GM21619 (cell line): Measurements from ENCODE around the gene TMC7.
"Not testable (repeated sequence)": the region's sequence is repeated elsewhere in the genome, so short reads cannot be mapped to it uniquely, and the experiment has no call there.

Source experiments
- ATAC-seq: cut with Tn5 transposase; IDR thresholded peaks from one replicate; pipeline ENCODE4 v1.9.1; 2021; ENCODE audit not compliant: unreplicated experiment

Gene TMC7

GRCh38 chr16:18975109-18975508, 8.6 kb upstream of the TMC7 start:
- ATAC-seq, result no peak

- no peak for ATAC-seq
These were observed 3.8 kb upstream of the TMC7 start for GRCh38 chr16:18979936-18980335.

GRCh38 chr16:18984435-18985005, 786 bp downstream of the TMC7 start:
- no peak for ATAC-seq

GRCh38 chr16:18985256-18985655, 1.5 kb downstream of the TMC7 start:
- ATAC-seq, result not testable (repeated sequence)

GRCh38 chr16:18991731-18992130, 8.0 kb downstream of the TMC7 start:
- ATAC-seq, result not testable (repeated sequence)

GRCh38 chr16:18993531-18993930, 9.8 kb downstream of the TMC7 start:
- ATAC-seq, result not testable (repeated sequence)

GRCh38 chr16:18994181-18994580, 10.4 kb downstream of the TMC7 start:
- not testable (repeated sequence) for ATAC-seq

- ATAC-seq, result not testable (repeated sequence)
These were observed 11.7 kb downstream of the TMC7 start for GRCh38 chr16:18995406-18995805.

GRCh38 chr16:18996536-18996935, 12.8 kb downstream of the TMC7 start:
- ATAC-seq, result not testable (repeated sequence)

GRCh38 chr16:18997001-18997400, 13.3 kb downstream of the TMC7 start:
- ATAC-seq, result not testable (repeated sequence)

- ATAC-seq, result no peak
These were observed 15.3 kb downstream of the TMC7 start for GRCh38 chr16:18999045-18999393.

- no peak for ATAC-seq
These were observed 18.1 kb downstream of the TMC7 start for GRCh38 chr16:19001788-19002187.

- ATAC-seq, result no peak
These were observed 20.2 kb downstream of the TMC7 start for GRCh38 chr16:19003935-19004334.

GRCh38 chr16:19005561-19006445, 22.1 kb downstream of the TMC7 start:
- no peak for ATAC-seq

GRCh38 chr16:19006446-19007315, 22.9 kb downstream of the TMC7 start:
- no peak for ATAC-seq

- ATAC-seq, result no peak
These were observed 24.8 kb downstream of the TMC7 start for GRCh38 chr16:19008245-19009169.

- no peak for ATAC-seq
These were observed 27.5 kb downstream of the TMC7 start for GRCh38 chr16:19011169-19011731.

GRCh38 chr16:19014461-19014860, 30.7 kb downstream of the TMC7 start:
- no peak for ATAC-seq

GRCh38 chr16:19017179-19017578, 33.4 kb downstream of the TMC7 start:
- ATAC-seq, result no peak

- no peak for ATAC-seq
These were observed 37.0 kb downstream of the TMC7 start for GRCh38 chr16:19020689-19021088.
